Measurements from ENCODE around the gene SGSM2. TPM values are rescaled to one million over a fixed set of nuclear protein-coding genes. Genes with fewer than 3 reads are reported as not detected.
"Not testable (repeated sequence)": the region's sequence is repeated elsewhere in the genome, so short reads cannot be mapped to it uniquely, and the experiment has no call there.

The SGSM2 gene
- total RNA-seq, 1 donor from 2014 or later, result 13.4 TPM

DNA sequence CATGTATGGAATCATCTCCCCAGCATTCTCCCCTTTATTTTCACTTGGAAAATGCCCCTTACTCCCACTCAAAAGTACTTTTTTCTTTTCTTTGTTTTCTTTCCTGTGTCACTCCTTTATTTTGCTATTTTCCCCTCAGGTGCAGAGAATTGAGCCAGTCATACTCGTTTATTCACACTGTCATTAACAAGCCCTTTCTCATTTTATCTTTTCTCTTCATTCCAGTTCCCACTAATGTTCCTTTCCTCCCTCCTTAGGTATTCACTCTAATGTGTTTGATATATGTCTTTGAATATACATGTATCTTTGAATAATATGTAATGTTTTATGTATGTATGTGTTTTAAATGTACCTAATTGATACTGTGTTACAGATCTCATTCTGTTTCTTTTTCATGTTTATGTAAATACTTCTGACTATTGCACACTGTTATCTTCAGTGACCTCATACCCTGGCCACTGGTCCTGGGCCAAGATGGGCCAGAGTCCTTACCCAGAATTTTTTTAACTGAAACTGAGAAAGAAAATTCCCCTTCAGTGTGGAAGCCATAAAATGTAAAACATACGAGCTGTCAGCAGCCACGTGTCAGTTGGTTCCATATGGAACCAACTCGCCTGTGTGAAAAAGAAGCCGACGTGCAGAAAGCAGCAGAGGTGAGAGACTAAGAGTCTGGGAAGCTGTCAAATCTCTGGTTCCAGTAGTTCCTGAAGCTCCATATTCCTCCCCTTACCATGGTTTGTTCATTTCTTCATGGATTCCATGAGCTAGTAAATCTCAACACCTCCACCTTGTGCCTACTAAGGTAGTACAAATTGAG is 27.8 kb upstream of the SGSM2 start:
- H3K4me3 ChIP-seq (ENCODE audit: low read depth, low read length), result no peak overlapping the region
- no peaks in the 10 kb centered on the region for H3K36me3 ChIP-seq (ENCODE audit: control insufficient read depth, insufficient read depth, low read length)
- no peak for TF ChIP-seq CTCF (IDR thresholded peaks at IDR 0.05; ENCODE audit: insufficient read depth, low read length, severe bottlenecking)
- DNase-seq (ENCODE audit: low read depth) (no peak), FAIRE-seq (no peak)
- no peaks in the 10 kb centered on the region for H3K27me3 ChIP-seq (ENCODE audit: control insufficient read depth, insufficient read depth, low read length)

- FAIRE-seq, result no peak
- Histone ChIP-seq H3K27me3 (ENCODE audit: control insufficient read depth, insufficient read depth, low read length) (no peaks in the 10 kb centered on the region), H3K36me3 (ENCODE audit: control insufficient read depth, insufficient read depth, low read length) (no peaks in the 10 kb centered on the region), H3K4me3 (ENCODE audit: low read depth, low read length) (no peak overlapping the region)
- TF ChIP-seq CTCF (IDR thresholded peaks at IDR 0.05; ENCODE audit: insufficient read depth, low read length, severe bottlenecking), result no peak
- DNase-seq (ENCODE audit: low read depth), result no peak
These were observed 24.6 kb upstream of the SGSM2 start for GRCh38 chr17:2312736-2313135.

- not testable (repeated sequence) for H3K27me3 ChIP-seq (ENCODE audit: control insufficient read depth, insufficient read depth, low read length); FAIRE-seq; DNase-seq (ENCODE audit: low read depth); H3K36me3 ChIP-seq (ENCODE audit: control insufficient read depth, insufficient read depth, low read length); H3K4me3 ChIP-seq (ENCODE audit: low read depth, low read length)
These were observed 20.4 kb upstream of the SGSM2 start for GRCh38 chr17:2316916-2317205.

GRCh38 chr17:2317796-2318195 is 19.5 kb upstream of the SGSM2 start:
- FAIRE-seq, result no peak
- H3K36me3 ChIP-seq (ENCODE audit: control insufficient read depth, insufficient read depth, low read length), result peaks cover 1% of the 10 kb centered on the region

DNA sequence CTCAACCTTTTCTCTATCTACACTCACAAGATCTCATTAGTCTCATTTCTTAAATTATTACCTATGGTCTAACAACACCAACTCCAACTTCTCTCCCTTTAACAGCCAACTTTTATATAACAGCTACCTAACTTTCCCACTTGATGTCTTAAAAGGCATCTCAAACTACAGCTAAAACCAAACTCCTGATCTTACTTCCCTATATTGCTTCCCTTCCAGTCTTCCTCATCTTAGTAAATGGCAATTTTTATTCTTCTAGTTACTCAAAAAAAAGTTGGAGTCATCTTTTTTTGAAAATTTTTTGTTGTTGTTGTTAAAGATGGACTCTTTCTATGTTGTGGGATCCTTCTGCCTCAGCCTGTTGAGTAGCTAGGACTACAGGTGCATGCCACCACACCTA is 18.2 kb upstream of the SGSM2 start:
- Histone ChIP-seq H3K4me3 (ENCODE audit: low read depth, low read length) (no peak overlapping the region), H3K27me3 (ENCODE audit: control insufficient read depth, insufficient read depth, low read length) (no peaks in the 10 kb centered on the region), H3K36me3 (ENCODE audit: control insufficient read depth, insufficient read depth, low read length) (peaks cover 2% of the 10 kb centered on the region)
- DNase-seq (ENCODE audit: low read depth) (no peak), FAIRE-seq (no peak)
- no peak for TF ChIP-seq CTCF (IDR thresholded peaks at IDR 0.05; ENCODE audit: insufficient read depth, low read length, severe bottlenecking)

More at GRCh38 chr17:2317796-2318195, 19.5 kb upstream of the SGSM2 start:
- Histone ChIP-seq H3K27me3 (ENCODE audit: control insufficient read depth, insufficient read depth, low read length) (no peaks in the 10 kb centered on the region), H3K4me3 (ENCODE audit: low read depth, low read length) (no peak overlapping the region)
- no peak for DNase-seq (ENCODE audit: low read depth)
- TF ChIP-seq CTCF (IDR thresholded peaks at IDR 0.05; ENCODE audit: insufficient read depth, low read length, severe bottlenecking), result no peak

GRCh38 chr17:2321399-2321798 is 15.9 kb upstream of the SGSM2 start:
- H3K4me3 ChIP-seq (ENCODE audit: low read depth, low read length), result no peak overlapping the region
- peaks cover 18% of the 10 kb centered on the region for H3K36me3 ChIP-seq (ENCODE audit: control insufficient read depth, insufficient read depth, low read length)
- no peaks in the 10 kb centered on the region for H3K27me3 ChIP-seq (ENCODE audit: control insufficient read depth, insufficient read depth, low read length)
- FAIRE-seq (no peak), DNase-seq (ENCODE audit: low read depth) (no peak)
- TF ChIP-seq CTCF (IDR thresholded peaks at IDR 0.05; ENCODE audit: insufficient read depth, low read length, severe bottlenecking), result no peak

All from bronchial epithelial cell (primary cell).